GM12878 (cell line): ENCODE results near the gene CELSR1. TPM values are rescaled to one million over a fixed set of nuclear protein-coding genes. Genes with fewer than 3 reads are reported as not detected.

Experiments
- ATAC-seq: fragments of 200-7000 bp; cut with Tn5 transposase; 3 replicates; pipeline ENCODE4 v1.9.1; 2020; ENCODE audit warnings: mild to moderate bottlenecking, moderate library complexity
- BruUV-seq: library from RNA; stranded (reverse); fragments of 400-500 nt; replicated peaks from 2 replicates; lab custom pipeline; 2021; lab: Mats Ljungman, UMichigan
- CTCF ChIA-PET: fragments of 300-600 bp; sonication (Branson Sonifier 250); formaldehyde crosslinking; extraction: SDS; loops from one replicate; lab custom pipeline; 2021; ENCODE audit warnings: inconsistent platforms; lab: Yijun Ruan, JAX
- POLR2A ChIA-PET: fragments of 350-600 bp; formaldehyde crosslinking; extraction: SDS; loops from one replicate; lab custom pipeline; 2021; ENCODE audit warnings: inconsistent platforms; lab: Charles Lee
- RAD21 ChIA-PET: fragments of 300-600 bp; sonication (Branson Sonifier 250); formaldehyde crosslinking; loops from one replicate; lab custom pipeline; 2023; ENCODE audit warnings: antibody characterized with exemption; ENCODE audit not compliant: unreplicated experiment; lab: Charles Lee
- SMC1A ChIA-PET: fragments of 300-600 bp; sonication (Branson Sonifier 250); formaldehyde crosslinking; loops from one replicate; lab custom pipeline; 2023; ENCODE audit not compliant: unreplicated experiment, uncharacterized antibody; lab: Charles Lee
- DNase-seq: peaks from one replicate; pipeline ENCODE4 v3.0.0-alpha.2; 2011; ENCODE audit warnings: low read depth, low spot score
- FAIRE-seq: peaks from 3 replicates; lab custom pipeline; 2011; peaks lifted over from hg19 to GRCh38; lab: Jason Lieb, UNC
- H2AFZ ChIP-seq: 2 replicates; pipeline ENCODE4 v1.6.0; 2011; ENCODE audit warnings: low read depth, low read length, control low read depth; ENCODE audit not compliant: control insufficient read depth
- H3K27ac ChIP-seq: 2 replicates; pipeline ENCODE4 v1.5.1; 2011; ENCODE audit warnings: control low read depth; ENCODE audit not compliant: control insufficient read depth, insufficient read depth
- H3K27me3 ChIP-seq, 2 experiments: replicated peaks in 1 of 2; 2 replicates each; pipeline versions ENCODE4 v1.6.0 to v1.6.1; 2011; ENCODE audit warnings: low read length in 1 of 2; ENCODE audit not compliant: control insufficient read depth in 2 of 2, insufficient read depth in 2 of 2
- H3K36me3 ChIP-seq, 2 experiments: 2 replicates each; pipeline ENCODE4 v1.5.1; 2011; ENCODE audit warnings: low read length in 1 of 2; ENCODE audit not compliant: control insufficient read depth in 2 of 2, insufficient read depth in 2 of 2
- H3K4me1 ChIP-seq: 2 replicates; pipeline ENCODE4 v1.6.1; 2011; ENCODE audit warnings: mild to moderate bottlenecking, low read length, moderate library complexity, mixed read lengths; ENCODE audit not compliant: control insufficient read depth, insufficient read depth
- H3K4me2 ChIP-seq: 2 replicates; pipeline ENCODE4 v1.6.0; 2011; ENCODE audit warnings: control low read depth; ENCODE audit not compliant: control insufficient read depth, insufficient read depth
- H3K4me3 ChIP-seq: fragments of 200-600 bp; sonication (generic); 2 replicates; pipeline ENCODE4 v1.5.1; 2016
- H3K79me2 ChIP-seq: 2 replicates; pipeline ENCODE4 v1.6.0; 2011; ENCODE audit warnings: low read length; ENCODE audit not compliant: control insufficient read depth, insufficient read depth
- H3K9ac ChIP-seq: 2 replicates; pipeline ENCODE4 v1.8.0; 2011; ENCODE audit warnings: low read length, control low read depth, mixed read lengths; ENCODE audit not compliant: control insufficient read depth, insufficient read depth
- H3K9me3 ChIP-seq: replicated peaks from 3 replicates; pipeline ENCODE4 v1.5.1; 2011; ENCODE audit warnings: mild to moderate bottlenecking, low read length; ENCODE audit not compliant: control insufficient read depth, insufficient read depth
- H4K20me1 ChIP-seq: 2 replicates; pipeline ENCODE4 v1.6.0; 2011; ENCODE audit not compliant: control insufficient read depth, insufficient read depth
- ATF7 ChIP-seq: fragments of 450-650 bp; IDR thresholded peaks from 2 replicates; pipeline ENCODE4 v1.6.1; 2016; ENCODE audit warnings: low read depth, mild to moderate bottlenecking
- BCLAF1 ChIP-seq: fragments of 450-650 bp; IDR thresholded peaks from 2 replicates; pipeline ENCODE4 v1.6.1; 2017; ENCODE audit warnings: antibody characterized with exemption, mild to moderate bottlenecking, moderate library complexity
- BMI1 ChIP-seq: fragments of 450-650 bp; IDR thresholded peaks from 2 replicates; pipeline ENCODE4 v1.6.1; 2016; ENCODE audit warnings: mild to moderate bottlenecking, moderate library complexity, borderline replicate concordance
- CEBPB ChIP-seq, 2 experiments: fragments of 150-350 bp in 1 of 2; IDR thresholded peaks; 2 replicates each; pipeline ENCODE4 v1.6.1; 2012 to 2014; ENCODE audit warnings: low read depth in 2 of 2, low read length in 2 of 2, borderline replicate concordance in 1 of 2, inconsistent platforms in 1 of 2
- GABPA ChIP-seq: IDR thresholded peaks from 2 replicates; pipeline ENCODE4 v1.6.1; 2014; ENCODE audit warnings: antibody characterized with exemption, low read depth, mild to moderate bottlenecking, inconsistent platforms
- MLLT1 ChIP-seq: fragments of 450-650 bp; IDR thresholded peaks from 2 replicates; pipeline ENCODE4 v1.6.1; 2016; ENCODE audit warnings: mild to moderate bottlenecking
- MTA3 ChIP-seq: IDR thresholded peaks from 2 replicates; pipeline ENCODE4 v1.6.1; 2012; ENCODE audit warnings: low read length, inconsistent platforms, borderline replicate concordance
- MXI1 ChIP-seq: fragments of 150-350 bp; IDR thresholded peaks from 2 replicates; pipeline ENCODE4 v1.6.1; 2011; ENCODE audit warnings: low read depth, mild to moderate bottlenecking, inconsistent platforms, low read length, improper control_type of control experiment
- PAX8 ChIP-seq: fragments of 450-650 bp; IDR thresholded peaks from 2 replicates; pipeline ENCODE4 v1.6.1; 2017; ENCODE audit warnings: mild to moderate bottlenecking, moderate library complexity
- RAD21 ChIP-seq: IDR thresholded peaks from 2 replicates; pipeline ENCODE4 v1.6.1; 2011; ENCODE audit warnings: mild to moderate bottlenecking, low read depth, low read length, moderate library complexity; ENCODE audit not compliant: insufficient read depth
- RFX5 ChIP-seq: IDR thresholded peaks from 2 replicates; pipeline ENCODE4 v1.6.1; 2011; ENCODE audit warnings: low read depth, low read length, improper control_type of control experiment
- SIN3A ChIP-seq: IDR thresholded peaks from 2 replicates; pipeline ENCODE4 v1.6.1; 2012; ENCODE audit warnings: low read depth, low read length, improper control_type of control experiment
- SMAD1 ChIP-seq: fragments of 450-650 bp; IDR thresholded peaks from 2 replicates; pipeline ENCODE4 v1.6.1; 2018; ENCODE audit warnings: mild to moderate bottlenecking, low read depth; ENCODE audit not compliant: partially characterized antibody
- SMC3 ChIP-seq: IDR thresholded peaks from 2 replicates; pipeline ENCODE4 v1.6.1; 2011; ENCODE audit warnings: low read length, improper control_type of control experiment, borderline replicate concordance
- TCF7 ChIP-seq: IDR thresholded peaks from 2 replicates; pipeline ENCODE4 v1.6.1; 2014; ENCODE audit warnings: antibody characterized with exemption, borderline replicate concordance
- YY1 ChIP-seq: IDR thresholded peaks from 2 replicates; pipeline ENCODE4 v1.6.1; 2011; ENCODE audit warnings: low read depth, mild to moderate bottlenecking, low read length
- WGBS: methylation state at CpG from one replicate; pipeline ENCODE4 v1.1.6; 2016; ENCODE audit warnings: low lambda C conversion rate; ENCODE audit not compliant: insufficient replicate concordance, insufficient coverage; ENCODE audit errors: missing lambda C conversion rate; 5-methylcytosine and 5-hydroxymethylcytosine counted together
- in situ Hi-C: fragments of 300-500 bp; cut with MboI; formaldehyde crosslinking; loops from 9 replicates; pipeline ENCODE4 v1.14.3; 2018; ENCODE audit warnings: mixed read lengths
- intact Hi-C: fragments of 100-400 bp; cut with micrococcal nuclease; formaldehyde crosslinking; loops from one replicate; pipeline ENCODE4 v1.14.2; 2022; ENCODE audit not compliant: unreplicated experiment
- polyA plus RNA-seq, 11 experiments: library from polyadenylated mRNA; depleted of rRNA in 4 of 11; unstranded in 6 of 11; stranded (reverse) in 5 of 11; fragments of >200 nt; fragmentation: Nextera tagmentation in 4 of 11; fragmentation: Illumina TruSeq in 1 of 11; extraction: Ambion mirVana in 4 of 11; extraction: Trizol in 1 of 11; gene quantifications; 1 replicate in 1 of 11; 2 replicates in 10 of 11; pipeline versions ENCODE4 v1.2.1 to v1.2.3, GENCODE V29; 2011 to 2016; ENCODE audit warnings: inconsistent platforms in 2 of 11, missing spikeins in 2 of 11, low read depth in 1 of 11
- total RNA-seq, 4 experiments: library from RNA; depleted of rRNA in 3 of 4; stranded (reverse); fragments of >200 nt in 3 of 4; fragmentation: Illumina TruSeq in 1 of 4; extraction: Trizol in 1 of 4; gene quantifications; 2 replicates each; pipeline versions ENCODE4 v1.2.1 to v1.2.3, GENCODE V29; 2013 to 2021

The CELSR1 gene
- total and polyA plus RNA-seq, 10 of the 15 experiments (the other 5 are each of a cell fraction or from before 2014, with no cell fraction given), result 0.05 to 1.7 (median 0.35) TPM; not detected in 2

GRCh38 chr22:46518038-46518437 lies 19.4 kb downstream of the CELSR1 start:
- BruUV-seq, result no TSS peak
- Histone ChIP-seq H3K4me2 (no peak overlapping the region), H3K4me1 (no peaks in the 10 kb centered on the region), H3K9ac (no peak overlapping the region), H3K27ac (no peak overlapping the region), H2AFZ (no peak overlapping the region), H3K27me3 (no peaks in the 10 kb centered on the region), H3K36me3 (no peaks in the 10 kb centered on the region), H3K79me2 (no peaks in the 10 kb centered on the region), H4K20me1 (no peaks in the 10 kb centered on the region)
- 51% methylated on average over 18 of the region's 18 CpGs for WGBS
- SMC1A ChIA-PET, result no interaction called here
- TF ChIP-seq RAD21 (no peak), MLLT1 (no peak), RFX5 (no peak), BCLAF1 (no peak), SMC3 (no peak), SIN3A (no peak), MTA3 (no peak), CEBPB (IDR thresholded peaks at IDR 0.05; ENCODE audit: borderline replicate concordance in 1 of 2, low read depth in 2 of 2, low read length in 2 of 2) (no peak), BMI1 (no peak), ATF7 (no peak), MXI1 (no peak), TCF7 (no peak), PAX8 (no peak), YY1 (no peak), SMAD1 (no peak), GABPA (no peak)
- TF ChIP-seq, all 136 proteins: peak for 0
- CTCF ChIA-PET, result no interaction called here
- RAD21 ChIA-PET, result no interaction called here
- ATAC-seq (no peak), FAIRE-seq (no peak), DNase-seq (no peak)
- intact Hi-C loops, result no loop called here
- POLR2A ChIA-PET, result no interaction called here
- no peak overlapping the region for H3K4me3 ChIP-seq
- H3K9me3 ChIP-seq, result no peaks in the 10 kb centered on the region
- in situ Hi-C loops, result no loop called here
